Body of pancreas (tissue), 4 donors: ENCODE results near the gene CAMTA1.

Experiments used
- CTCF ChIP-seq, 7 experiments: fragments of 450-650 bp in 4 of 7; fragments of 200-600 bp in 3 of 7; sonication (generic) in 3 of 7; IDR thresholded peaks; one replicate each; pipeline ENCODE4 v1.5.1; 2016 to 2019; ENCODE audit warnings: antibody characterized with exemption in 7 of 7
- POLR2A ChIP-seq, 3 donors: fragments of 450-650 bp; IDR thresholded peaks; one replicate each; pipeline ENCODE4 v1.6.1; 2016; ENCODE audit warnings: antibody characterized with exemption in 3 of 3, mild to moderate bottlenecking in 2 of 3

GRCh38 chr1:7100479-7100878, 315.2 kb downstream of the CAMTA1 start:
- TF ChIP-seq CTCF (IDR thresholded peaks at IDR 0.05) (no peak), POLR2A (IDR thresholded peaks at IDR 0.05) (no peak)
